Nephron progenitor cell (in vitro differentiated cells): ENCODE results near the gene SNTG2.

Source experiments
- DNase-seq: peaks from one replicate; pipeline ENCODE4 v3.0.0; 2021
- H3K27ac Mint-ChIP-seq: 2 replicates; pipeline ENCODE4 v1.8.0; 2021; ENCODE audit warnings: mild to moderate bottlenecking, moderate library complexity, mixed read lengths
- H3K27me3 Mint-ChIP-seq: 2 replicates; pipeline ENCODE4 v1.8.0; 2021; ENCODE audit warnings: mild to moderate bottlenecking, low read depth, mixed read lengths; ENCODE audit not compliant: poor library complexity
- H3K36me3 Mint-ChIP-seq: 2 replicates; pipeline ENCODE4 v1.8.0; 2021; ENCODE audit warnings: low read depth, mixed read lengths
- H3K4me1 Mint-ChIP-seq: 2 replicates; pipeline ENCODE4 v1.8.0; 2021; ENCODE audit warnings: mixed read lengths
- H3K4me3 Mint-ChIP-seq: 2 replicates; pipeline ENCODE4 v1.8.0; 2021; ENCODE audit warnings: mild to moderate bottlenecking, moderate library complexity, mixed read lengths
- H3K9me3 Mint-ChIP-seq: 2 replicates; pipeline ENCODE4 v1.8.0; 2021; ENCODE audit warnings: mild to moderate bottlenecking, moderate library complexity, mixed read lengths
- CTCF ChIP-seq: fragments of 200-600 bp; sonication (generic); IDR thresholded peaks from 2 replicates; pipeline ENCODE4 v1.5.0; 2021; ENCODE audit warnings: antibody characterized with exemption

Gene SNTG2

GRCh38 chr2:1170711-1171110 is 220.1 kb downstream of the SNTG2 start:
- Mint-ChIP-seq H3K27me3 (peaks cover 11% of the 10 kb centered on the region), H3K36me3 (no peaks in the 10 kb centered on the region), H3K4me3 (no peak overlapping the region), H3K9me3 (peaks cover 36% of the 10 kb centered on the region), H3K27ac (no peak overlapping the region), H3K4me1 (peaks cover 9% of the 10 kb centered on the region)
- TF ChIP-seq CTCF = no peak
- DNase-seq = no peak

GRCh38 chr2:1173528-1173927 is 222.9 kb downstream of the SNTG2 start:
- H3K9me3 Mint-ChIP-seq = peaks cover 35% of the 10 kb centered on the region
- no peak overlapping the region for H3K27ac Mint-ChIP-seq
- no peaks in the 10 kb centered on the region for H3K36me3 Mint-ChIP-seq
- H3K4me3 Mint-ChIP-seq = no peak overlapping the region
- H3K27me3 Mint-ChIP-seq = peaks cover 17% of the 10 kb centered on the region
- H3K4me1 Mint-ChIP-seq = peaks cover 7% of the 10 kb centered on the region
- no peak for DNase-seq
- no peak for TF ChIP-seq CTCF

GRCh38 chr2:1181893-1182292 is 231.2 kb downstream of the SNTG2 start:
- H3K27ac Mint-ChIP-seq = no peak overlapping the region
- no peak for DNase-seq
- H3K36me3 Mint-ChIP-seq = peaks cover 5% of the 10 kb centered on the region
- H3K27me3 Mint-ChIP-seq = no peaks in the 10 kb centered on the region
- H3K9me3 Mint-ChIP-seq = peaks cover 29% of the 10 kb centered on the region
- no peak for TF ChIP-seq CTCF
- no peak overlapping the region for H3K4me3 Mint-ChIP-seq
- H3K4me1 Mint-ChIP-seq = no peaks in the 10 kb centered on the region

- Mint-ChIP-seq H3K36me3 (peaks cover 5% of the 10 kb centered on the region), H3K27me3 (no peaks in the 10 kb centered on the region), H3K9me3 (peaks cover 30% of the 10 kb centered on the region), H3K4me1 (no peaks in the 10 kb centered on the region), H3K4me3 (no peak overlapping the region), H3K27ac (no peak overlapping the region)
- DNase-seq = no peak
- TF ChIP-seq CTCF = no peak
These were observed 232.7 kb downstream of the SNTG2 start for GRCh38 chr2:1183300-1183699.

- peaks cover 30% of the 10 kb centered on the region for H3K9me3 Mint-ChIP-seq
- no peaks in the 10 kb centered on the region for H3K27me3 Mint-ChIP-seq
These were observed 235.8 kb downstream of the SNTG2 start for GRCh38 chr2:1186421-1186820.

More at GRCh38 chr2:1186421-1186820, 235.8 kb downstream of the SNTG2 start:
- no peak for DNase-seq
- TF ChIP-seq CTCF = no peak
- no peak overlapping the region for H3K4me3 Mint-ChIP-seq
- H3K4me1 Mint-ChIP-seq = no peaks in the 10 kb centered on the region
- peaks cover 5% of the 10 kb centered on the region for H3K36me3 Mint-ChIP-seq
- H3K27ac Mint-ChIP-seq = no peak overlapping the region
